Measurements from ENCODE around the gene NECTIN1.

NECTIN1 gene

GRCh38 chr11:119685111-119685746, 43.8 kb downstream of the NECTIN1 start:
- no peak for TF ChIP-seq POLR2A (IDR thresholded peaks at IDR 0.05; ENCODE audit: extremely low read depth, insufficient read length)
- no peak for TF ChIP-seq MYC (IDR thresholded peaks at IDR 0.05; ENCODE audit: low read depth, low read length)
- no peak for TF ChIP-seq MAX (IDR thresholded peaks at IDR 0.05; ENCODE audit: low read depth, low read length)
- TF ChIP-seq, protein P1, sequence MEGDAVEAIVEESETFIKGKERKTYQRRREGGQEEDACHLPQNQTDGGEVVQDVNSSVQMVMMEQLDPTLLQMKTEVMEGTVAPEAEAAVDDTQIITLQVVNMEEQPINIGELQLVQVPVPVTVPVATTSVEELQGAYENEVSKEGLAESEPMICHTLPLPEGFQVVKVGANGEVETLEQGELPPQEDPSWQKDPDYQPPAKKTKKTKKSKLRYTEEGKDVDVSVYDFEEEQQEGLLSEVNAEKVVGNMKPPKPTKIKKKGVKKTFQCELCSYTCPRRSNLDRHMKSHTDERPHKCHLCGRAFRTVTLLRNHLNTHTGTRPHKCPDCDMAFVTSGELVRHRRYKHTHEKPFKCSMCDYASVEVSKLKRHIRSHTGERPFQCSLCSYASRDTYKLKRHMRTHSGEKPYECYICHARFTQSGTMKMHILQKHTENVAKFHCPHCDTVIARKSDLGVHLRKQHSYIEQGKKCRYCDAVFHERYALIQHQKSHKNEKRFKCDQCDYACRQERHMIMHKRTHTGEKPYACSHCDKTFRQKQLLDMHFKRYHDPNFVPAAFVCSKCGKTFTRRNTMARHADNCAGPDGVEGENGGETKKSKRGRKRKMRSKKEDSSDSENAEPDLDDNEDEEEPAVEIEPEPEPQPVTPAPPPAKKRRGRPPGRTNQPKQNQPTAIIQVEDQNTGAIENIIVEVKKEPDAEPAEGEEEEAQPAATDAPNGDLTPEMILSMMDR (IDR thresholded peaks at IDR 0.05; ENCODE audit: low read depth, low read length): no peak
- no peak overlapping the region for H3K4me3 ChIP-seq (ENCODE audit: low read depth, low read length)
- no peak for DNase-seq (ENCODE audit: low read depth)

- TF ChIP-seq MYC (IDR thresholded peaks at IDR 0.05; ENCODE audit: low read depth, low read length) (no peak), POLR2A (IDR thresholded peaks at IDR 0.05; ENCODE audit: extremely low read depth, insufficient read length) (no peak), MAX (IDR thresholded peaks at IDR 0.05; ENCODE audit: low read depth, low read length) (no peak)
- TF ChIP-seq, protein P1 (IDR thresholded peaks at IDR 0.05; ENCODE audit: low read depth, low read length): no peak
- peak; percentile 84 for DNase-seq (ENCODE audit: low read depth)
These were observed 44.5 kb downstream of the NECTIN1 start for GRCh38 chr11:119684361-119685110.

DNA sequence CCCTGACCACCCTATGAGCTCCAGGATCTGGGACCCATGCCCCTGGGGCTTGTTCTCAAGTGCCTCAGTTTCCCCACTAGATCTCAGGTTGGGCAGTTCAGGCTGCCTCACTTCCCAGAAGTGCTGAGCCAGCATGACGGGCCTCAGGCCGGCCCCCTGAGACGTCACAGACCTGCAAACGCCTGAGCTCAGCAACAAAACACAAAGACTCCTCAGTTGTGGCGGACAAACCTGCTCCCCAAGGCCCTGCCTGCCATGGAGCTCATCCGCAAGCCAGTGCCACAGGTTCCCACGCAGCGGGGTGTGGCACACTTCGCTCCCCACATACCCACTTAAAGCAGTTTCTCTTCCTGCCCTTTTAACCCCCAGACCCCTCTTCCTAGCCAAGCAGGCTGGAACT, 45.2 kb downstream of the NECTIN1 start:
- H3K4me3 ChIP-seq (ENCODE audit: low read depth, low read length): no peak overlapping the region
- no peak for DNase-seq (ENCODE audit: low read depth)
- TF ChIP-seq MYC (IDR thresholded peaks at IDR 0.05; ENCODE audit: low read depth, low read length): no peak
- TF ChIP-seq POLR2A (IDR thresholded peaks at IDR 0.05; ENCODE audit: extremely low read depth, insufficient read length): no peak
- TF ChIP-seq, protein P1 (IDR thresholded peaks at IDR 0.05; ENCODE audit: low read depth, low read length): no peak
- no peak for TF ChIP-seq MAX (IDR thresholded peaks at IDR 0.05; ENCODE audit: low read depth, low read length)

More at GRCh38 chr11:119684361-119685110, 44.5 kb downstream of the NECTIN1 start:
- H3K4me3 ChIP-seq (ENCODE audit: low read depth, low read length): no peak overlapping the region

DNA sequence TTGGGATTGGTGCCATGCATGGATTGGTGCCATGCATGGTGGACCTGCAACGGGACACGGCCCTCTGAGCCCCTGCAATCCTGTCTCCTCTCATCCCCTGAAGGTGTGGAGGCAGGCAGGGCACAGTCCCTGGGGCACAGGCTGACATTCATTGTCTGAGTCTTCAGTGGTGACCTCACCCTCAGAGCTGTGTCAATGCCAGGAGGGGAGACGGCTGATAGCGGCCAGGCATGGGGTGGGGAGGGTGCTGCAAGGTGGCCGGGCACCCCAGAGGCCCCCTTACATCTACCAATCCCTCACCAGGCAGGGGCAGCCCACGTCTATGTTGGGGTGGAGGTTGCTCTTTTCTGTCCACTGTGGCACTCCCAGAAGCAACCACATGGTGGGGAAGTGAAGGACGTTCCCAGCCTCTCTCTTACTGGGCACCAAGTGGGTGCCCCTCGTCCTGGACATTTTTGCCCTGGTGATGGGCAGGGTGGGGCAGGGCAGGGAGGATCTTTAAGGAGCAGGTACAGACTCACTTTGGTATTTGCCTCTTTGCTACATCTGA, 47.6 kb downstream of the NECTIN1 start:
- H3K4me3 ChIP-seq (ENCODE audit: low read depth, low read length): no peak overlapping the region
- no peak for DNase-seq (ENCODE audit: low read depth)
- TF ChIP-seq, protein P1 (IDR thresholded peaks at IDR 0.05; ENCODE audit: low read depth, low read length): peak; percentile 13
- TF ChIP-seq MYC (IDR thresholded peaks at IDR 0.05; ENCODE audit: low read depth, low read length): no peak
- TF ChIP-seq MAX (IDR thresholded peaks at IDR 0.05; ENCODE audit: low read depth, low read length): no peak
- no peak for TF ChIP-seq POLR2A (IDR thresholded peaks at IDR 0.05; ENCODE audit: extremely low read depth, insufficient read length)

DNA sequence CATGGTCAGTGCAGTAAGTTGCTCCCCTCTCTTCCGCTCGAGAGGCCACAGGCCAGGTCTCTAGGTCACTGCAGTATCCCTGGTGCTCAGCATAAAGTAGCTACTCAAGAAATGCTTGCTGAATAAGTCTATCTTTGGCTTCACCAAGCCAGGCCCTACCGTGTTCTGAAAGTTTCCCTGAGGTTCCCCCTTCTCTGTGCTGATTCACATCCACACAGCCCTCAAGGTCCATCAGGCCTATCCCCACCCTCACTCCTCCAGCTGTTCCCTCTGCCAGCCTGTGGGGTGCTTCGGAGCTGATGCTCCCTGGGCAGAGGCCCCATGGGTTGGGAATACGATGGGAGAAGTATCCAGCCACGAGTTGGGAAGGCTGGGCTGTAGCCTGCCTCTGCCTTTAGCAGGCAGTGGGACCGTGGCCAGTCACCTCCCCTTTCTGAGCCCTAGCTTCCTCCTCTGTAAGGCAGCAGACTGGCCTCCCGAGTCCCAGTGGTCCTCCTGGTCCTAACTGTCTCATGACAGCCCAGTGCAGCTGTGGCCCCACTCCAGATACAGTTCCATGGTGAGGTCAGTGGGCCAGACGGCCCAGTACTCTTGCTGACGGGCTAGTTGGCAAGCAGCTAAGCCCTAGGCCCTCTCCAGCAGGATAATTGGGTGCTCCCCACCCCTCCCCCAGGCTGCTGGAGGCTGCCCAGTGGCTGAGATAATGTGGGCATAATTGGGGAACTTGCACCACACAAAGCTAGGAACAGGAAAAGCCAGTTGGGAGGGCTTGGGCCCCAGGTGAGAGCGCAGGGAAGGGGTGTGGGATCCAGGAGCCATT, 48.2 kb downstream of the NECTIN1 start:
- TF ChIP-seq, protein P1 (IDR thresholded peaks at IDR 0.05; ENCODE audit: low read depth, low read length): no peak
- TF ChIP-seq MYC (IDR thresholded peaks at IDR 0.05; ENCODE audit: low read depth, low read length) (no peak), POLR2A (IDR thresholded peaks at IDR 0.05; ENCODE audit: extremely low read depth, insufficient read length) (no peak), MAX (IDR thresholded peaks at IDR 0.05; ENCODE audit: low read depth, low read length) (no peak)
- DNase-seq (ENCODE audit: low read depth): peak; percentile 61
- no peak overlapping the region for H3K4me3 ChIP-seq (ENCODE audit: low read depth, low read length)
